SH-SY5Y (cell line): ENCODE results near the gene CYP27A1.

Source experiments
- GATA2 ChIP-seq: IDR thresholded peaks from 2 replicates; pipeline ENCODE4 v1.6.1; 2011; ENCODE audit warnings: mild to moderate bottlenecking, low read depth, low read length
- GATA3 ChIP-seq: IDR thresholded peaks from 2 replicates; pipeline ENCODE4 v1.6.1; 2011; ENCODE audit warnings: low read depth, mild to moderate bottlenecking, low read length, moderate library complexity

DNA sequence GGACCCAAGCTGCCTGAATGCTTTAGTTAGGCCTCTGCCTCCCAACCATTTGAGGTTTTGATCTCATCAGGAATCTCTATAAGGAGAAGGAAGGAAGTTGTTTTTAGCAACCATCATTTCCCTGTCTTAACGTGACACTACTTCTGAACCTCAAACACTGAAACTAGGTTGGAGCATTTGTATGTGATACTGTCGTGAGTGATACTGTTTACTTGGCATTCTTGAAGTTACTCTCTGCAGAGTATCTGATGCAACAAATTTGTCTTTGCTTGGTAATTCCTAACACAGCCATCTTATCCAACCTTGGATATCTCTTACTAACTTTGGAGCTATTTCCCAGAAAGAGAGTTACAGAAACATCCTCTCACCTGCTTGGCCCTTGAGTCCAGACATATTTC is 49.2 kb upstream of the CYP27A1 start:
- TF ChIP-seq GATA3 (no peak), GATA2 (no peak)
